Measurements from ENCODE around the gene LDLRAD4.

Gene LDLRAD4

GRCh38 chr18:13517369-13517768, 298.8 kb downstream of the LDLRAD4 start:
- Mint-ChIP-seq H3K4me3 (no peak overlapping the region), H3K36me3 (peaks cover 5% of the 10 kb centered on the region), H3K9me3 (peaks cover 6% of the 10 kb centered on the region), H3K4me1 (peaks cover 20% of the 10 kb centered on the region), H3K27ac (no peak overlapping the region)
- ATAC-seq = no peak
- DNase-seq (ENCODE audit: low spot score in 2 of 2) = no peak

DNA sequence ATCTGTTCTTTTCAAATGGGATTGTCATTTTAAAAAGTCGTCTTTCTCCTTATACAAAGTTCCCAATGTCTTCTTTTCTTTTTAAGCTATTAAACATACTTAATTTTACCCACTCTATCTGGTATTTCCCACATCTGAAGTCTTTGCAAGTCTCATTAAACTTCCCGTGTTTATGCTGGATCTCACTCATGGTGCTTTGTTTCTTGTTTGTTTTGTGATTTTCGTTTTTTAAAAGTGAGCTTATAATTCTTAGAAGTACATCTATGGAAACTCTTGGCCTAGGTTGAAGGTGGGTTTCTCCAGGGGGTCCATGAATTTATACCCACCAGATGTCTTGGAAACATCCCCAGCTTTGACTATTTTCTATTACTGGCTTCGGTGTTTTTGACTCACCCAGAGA, 299.8 kb downstream of the LDLRAD4 start:
- H3K4me1 Mint-ChIP-seq = peaks cover 10% of the 10 kb centered on the region
- ATAC-seq (no peak), DNase-seq (ENCODE audit: low spot score in 2 of 2) (no peak)
- H3K9me3 Mint-ChIP-seq = peaks cover 6% of the 10 kb centered on the region
- H3K4me3 Mint-ChIP-seq = no peak overlapping the region
- peaks cover 5% of the 10 kb centered on the region for H3K36me3 Mint-ChIP-seq
- no peak overlapping the region for H3K27ac Mint-ChIP-seq

GRCh38 chr18:13520306-13520705, 301.7 kb downstream of the LDLRAD4 start:
- Mint-ChIP-seq H3K36me3 (peaks cover 5% of the 10 kb centered on the region), H3K4me3 (no peak overlapping the region), H3K9me3 (peaks cover 6% of the 10 kb centered on the region), H3K4me1 (peaks cover 10% of the 10 kb centered on the region), H3K27ac (peak overlapping the region; percentile 43)
- DNase-seq (ENCODE audit: low spot score in 2 of 2) = no peak
- no peak for ATAC-seq

DNA sequence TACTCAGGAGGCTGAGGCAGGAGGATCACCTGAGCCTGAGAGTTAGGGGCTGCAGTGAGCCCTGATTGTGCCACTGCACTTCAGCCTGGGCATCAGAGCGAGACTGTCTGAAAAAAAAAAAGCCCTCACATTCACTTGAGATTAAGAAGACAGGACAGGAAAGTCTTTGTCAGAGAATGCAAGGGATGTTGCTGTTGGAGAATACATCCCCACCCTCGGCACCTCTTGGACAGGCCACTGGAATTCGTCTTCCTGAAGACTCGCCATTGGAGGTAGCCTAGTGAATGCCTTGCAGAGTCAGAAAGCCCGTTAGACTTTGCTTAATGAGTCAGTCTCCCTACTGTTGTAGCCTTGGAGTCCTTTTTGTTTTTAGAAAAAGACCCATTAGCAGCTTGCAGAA, 302.2 kb downstream of the LDLRAD4 start:
- Mint-ChIP-seq H3K4me1 (peaks cover 10% of the 10 kb centered on the region), H3K9me3 (peaks cover 6% of the 10 kb centered on the region), H3K4me3 (no peak overlapping the region), H3K36me3 (peaks cover 5% of the 10 kb centered on the region), H3K27ac (peak overlapping the region; percentile 43)
- ATAC-seq (no peak), DNase-seq (ENCODE audit: low spot score in 2 of 2) (no peak)

GRCh38 chr18:13521418-13521817, 302.9 kb downstream of the LDLRAD4 start:
- ATAC-seq = no peak
- DNase-seq (ENCODE audit: low spot score in 2 of 2) = no peak
- Mint-ChIP-seq H3K36me3 (peaks cover 5% of the 10 kb centered on the region), H3K9me3 (peaks cover 6% of the 10 kb centered on the region), H3K27ac (no peak overlapping the region), H3K4me1 (peaks cover 10% of the 10 kb centered on the region), H3K4me3 (no peak overlapping the region)

GRCh38 chr18:13522256-13522655, 303.7 kb downstream of the LDLRAD4 start:
- peaks cover 5% of the 10 kb centered on the region for H3K36me3 Mint-ChIP-seq
- ATAC-seq = no peak
- peaks cover 6% of the 10 kb centered on the region for H3K9me3 Mint-ChIP-seq

GRCh38 chr18:13522861-13523660, 304.5 kb downstream of the LDLRAD4 start:
- H3K4me1 Mint-ChIP-seq = peaks cover 5% of the 10 kb centered on the region
- no peak for DNase-seq (ENCODE audit: low spot score in 2 of 2)
- H3K36me3 Mint-ChIP-seq = peaks cover under 1% of the 10 kb centered on the region
- no peak for ATAC-seq
- peak overlapping the region; percentile 12 for H3K27ac Mint-ChIP-seq
- no peak overlapping the region for H3K4me3 Mint-ChIP-seq
- peaks cover 3% of the 10 kb centered on the region for H3K9me3 Mint-ChIP-seq

More at GRCh38 chr18:13522256-13522655, 303.7 kb downstream of the LDLRAD4 start:
- Mint-ChIP-seq H3K4me3 (no peak overlapping the region), H3K27ac (no peak overlapping the region), H3K4me1 (peaks cover 7% of the 10 kb centered on the region)
- DNase-seq (ENCODE audit: low spot score in 2 of 2) = no peak

DNA sequence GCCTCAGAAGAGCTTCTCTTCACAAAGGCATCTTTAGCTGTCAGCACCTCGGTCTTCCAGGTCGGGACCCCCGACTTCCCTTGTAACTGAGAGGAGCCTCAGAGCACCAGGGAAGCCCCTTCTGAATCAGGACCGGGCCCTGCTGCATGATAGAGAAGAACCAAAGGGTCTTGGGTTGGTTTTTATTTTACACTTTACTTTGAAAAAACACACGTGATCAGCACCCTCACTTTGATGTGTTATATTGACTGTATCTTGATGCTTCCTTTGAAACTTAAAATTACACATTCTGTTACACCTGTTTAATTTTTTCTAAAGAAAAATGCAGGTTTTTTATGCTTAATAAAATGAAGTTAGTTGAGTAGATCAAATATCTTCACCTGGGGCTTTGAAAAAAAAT, 305.5 kb downstream of the LDLRAD4 start:
- no peak overlapping the region for H3K4me3 Mint-ChIP-seq
- peak overlapping the region; percentile 12 for H3K27ac Mint-ChIP-seq
- H3K36me3 Mint-ChIP-seq = no peaks in the 10 kb centered on the region
- ATAC-seq = no peak
- peaks cover 5% of the 10 kb centered on the region for H3K4me1 Mint-ChIP-seq
- H3K9me3 Mint-ChIP-seq = no peaks in the 10 kb centered on the region
- DNase-seq (ENCODE audit: low spot score in 2 of 2) = no peak

DNA sequence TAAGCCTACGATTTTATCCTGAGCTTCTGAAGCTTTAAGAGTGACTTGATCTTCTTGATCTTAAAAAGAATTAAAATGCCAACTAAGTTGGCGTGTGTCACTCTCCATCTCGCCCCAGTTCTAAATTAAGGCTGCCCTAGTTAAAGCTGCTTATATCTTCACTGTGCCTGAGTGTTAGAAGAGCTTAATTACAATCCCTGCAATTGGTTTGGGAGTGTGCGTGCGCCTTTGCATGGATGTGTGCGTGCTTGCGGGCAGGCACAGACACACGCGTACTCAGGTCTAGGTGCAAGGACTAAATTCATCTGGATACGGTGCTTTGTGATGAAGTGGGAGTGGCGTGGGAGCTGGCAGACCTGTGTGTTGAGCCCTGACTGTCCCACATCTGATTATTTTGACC, 306.3 kb downstream of the LDLRAD4 start:
- no peak for ATAC-seq
- no peaks in the 10 kb centered on the region for H3K36me3 Mint-ChIP-seq
- H3K4me3 Mint-ChIP-seq = no peak overlapping the region
- peaks cover 5% of the 10 kb centered on the region for H3K4me1 Mint-ChIP-seq
- DNase-seq (ENCODE audit: low spot score in 2 of 2) = no peak
- no peaks in the 10 kb centered on the region for H3K9me3 Mint-ChIP-seq
- no peak overlapping the region for H3K27ac Mint-ChIP-seq

DNA sequence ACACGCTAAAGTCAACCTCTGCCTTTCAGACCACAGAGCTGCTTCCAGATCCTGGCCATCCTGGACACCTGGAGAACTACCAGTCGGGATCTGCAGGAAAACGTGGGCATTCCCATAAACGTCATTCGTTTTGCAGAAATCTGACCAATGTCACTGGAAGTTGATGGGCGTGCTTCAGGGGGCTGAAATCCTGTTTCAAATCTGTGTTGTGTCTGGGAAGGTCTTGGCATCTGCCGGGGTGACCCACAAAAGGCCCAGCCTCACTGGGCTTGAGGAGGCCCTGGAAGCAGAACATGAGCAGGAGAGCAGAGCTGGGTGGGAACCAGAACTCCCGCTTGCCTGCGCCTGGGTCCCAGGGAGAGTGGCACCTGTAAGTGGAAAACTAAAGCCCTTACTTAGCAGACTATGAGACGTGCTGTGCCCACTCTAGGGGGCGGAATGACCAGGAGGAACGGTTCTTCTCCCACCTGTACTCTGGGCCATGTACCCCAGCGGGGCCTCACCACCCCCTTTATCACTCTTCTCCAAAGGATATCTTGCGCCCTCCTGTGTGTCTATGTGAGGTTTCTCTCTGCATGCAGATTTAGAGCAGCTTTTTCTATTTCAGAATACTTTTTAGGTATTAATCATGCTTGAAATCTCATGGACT, 306.9 kb downstream of the LDLRAD4 start:
- H3K4me1 Mint-ChIP-seq = peaks cover under 1% of the 10 kb centered on the region
- no peak overlapping the region for H3K4me3 Mint-ChIP-seq
- no peaks in the 10 kb centered on the region for H3K36me3 Mint-ChIP-seq
- DNase-seq (ENCODE audit: low spot score in 2 of 2) (no peak), ATAC-seq (no peak)
- no peak overlapping the region for H3K27ac Mint-ChIP-seq
- H3K9me3 Mint-ChIP-seq = no peaks in the 10 kb centered on the region

- H3K9me3 Mint-ChIP-seq = no peaks in the 10 kb centered on the region
- H3K27ac Mint-ChIP-seq = no peak overlapping the region
- no peak overlapping the region for H3K4me3 Mint-ChIP-seq
- ATAC-seq (no peak), DNase-seq (ENCODE audit: low spot score in 2 of 2) (no peak)
- H3K36me3 Mint-ChIP-seq = no peaks in the 10 kb centered on the region
- no peaks in the 10 kb centered on the region for H3K4me1 Mint-ChIP-seq
Measured at GRCh38 chr18:13526519-13526918, 308.0 kb downstream of the LDLRAD4 start.

DNA sequence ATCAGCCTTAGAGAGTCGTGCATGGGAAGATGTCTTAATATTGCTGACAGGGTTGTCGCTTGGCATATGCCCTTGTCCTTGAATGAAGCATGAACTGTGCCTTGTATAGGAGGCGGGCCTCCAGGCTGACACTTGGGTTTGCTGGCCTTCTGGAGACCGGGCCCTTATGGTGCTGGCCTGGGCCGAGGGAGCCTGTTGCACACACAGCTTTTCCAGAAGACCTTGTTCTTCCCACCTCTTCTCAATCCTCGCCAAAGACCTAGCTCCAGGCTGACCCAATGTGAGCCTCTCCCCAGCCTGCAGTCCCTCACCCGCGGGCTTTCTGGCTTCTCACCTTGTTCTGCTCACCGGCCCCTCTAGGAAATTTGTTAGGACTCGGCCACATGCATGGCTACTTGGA, 308.7 kb downstream of the LDLRAD4 start:
- Mint-ChIP-seq H3K36me3 (no peaks in the 10 kb centered on the region), H3K27ac (no peak overlapping the region), H3K4me1 (no peaks in the 10 kb centered on the region), H3K4me3 (no peak overlapping the region), H3K9me3 (no peaks in the 10 kb centered on the region)
- no peak for ATAC-seq
- DNase-seq (ENCODE audit: low spot score in 2 of 2) = no peak

DNA sequence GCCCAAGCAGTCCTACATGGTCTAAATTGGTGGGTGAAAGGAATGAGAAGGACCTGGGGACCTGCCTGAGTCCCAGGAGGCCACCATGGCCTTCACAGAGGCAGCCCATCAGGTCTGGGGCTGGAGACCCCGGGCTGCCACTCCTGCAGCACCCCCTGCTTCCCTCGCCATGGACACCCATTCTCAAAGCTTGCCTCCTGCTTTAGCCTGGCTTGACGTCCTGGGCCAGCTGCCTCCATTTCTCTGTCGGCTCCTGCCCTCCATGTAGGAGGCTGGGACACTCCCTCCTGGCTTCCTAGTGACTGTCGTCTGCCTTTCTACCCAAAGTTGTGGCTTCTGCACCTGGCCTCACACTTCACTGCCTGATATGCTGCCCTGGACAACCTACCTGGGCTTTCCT, 309.2 kb downstream of the LDLRAD4 start:
- Mint-ChIP-seq H3K27ac (no peak overlapping the region), H3K4me1 (no peaks in the 10 kb centered on the region), H3K9me3 (no peaks in the 10 kb centered on the region), H3K36me3 (no peaks in the 10 kb centered on the region), H3K4me3 (no peak overlapping the region)
- DNase-seq (ENCODE audit: low spot score in 2 of 2) (no peak), ATAC-seq (no peak)

DNA sequence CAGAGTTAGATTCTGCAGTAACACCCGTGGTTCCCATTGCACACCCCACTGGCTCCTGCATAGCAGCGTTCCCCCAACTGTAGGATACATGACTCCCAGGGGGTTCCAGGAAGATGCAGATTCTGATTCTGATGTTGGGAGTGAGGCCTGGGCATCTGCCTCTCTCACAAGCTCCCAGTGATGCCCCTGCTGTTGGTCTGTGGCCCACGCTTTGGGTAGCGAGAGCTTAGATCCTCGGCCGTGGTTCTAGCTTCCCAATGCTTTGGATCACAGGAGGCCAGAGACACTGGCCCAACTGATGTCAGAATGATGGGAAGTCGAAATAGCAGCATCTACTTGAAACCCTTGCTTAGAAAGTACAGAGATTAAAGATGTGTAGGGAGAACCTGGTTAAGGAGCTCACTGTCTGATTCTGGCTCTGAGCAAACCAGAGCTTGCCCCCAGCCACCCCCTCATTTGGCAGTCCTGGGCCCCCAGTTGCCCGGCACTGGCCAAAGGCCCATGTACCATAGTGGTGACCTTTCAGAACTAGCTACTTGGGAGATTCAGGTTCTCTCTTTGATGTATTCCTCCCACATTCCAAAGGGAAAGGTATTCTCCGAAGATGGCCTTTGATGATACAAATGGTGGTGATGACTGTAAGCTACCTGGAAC, 310.3 kb downstream of the LDLRAD4 start:
- Mint-ChIP-seq H3K4me1 (peaks cover 3% of the 10 kb centered on the region), H3K36me3 (no peaks in the 10 kb centered on the region), H3K27ac (no peak overlapping the region), H3K4me3 (no peak overlapping the region), H3K9me3 (no peaks in the 10 kb centered on the region)
- no peak for ATAC-seq
- no peak for DNase-seq (ENCODE audit: low spot score in 2 of 2)

DNA sequence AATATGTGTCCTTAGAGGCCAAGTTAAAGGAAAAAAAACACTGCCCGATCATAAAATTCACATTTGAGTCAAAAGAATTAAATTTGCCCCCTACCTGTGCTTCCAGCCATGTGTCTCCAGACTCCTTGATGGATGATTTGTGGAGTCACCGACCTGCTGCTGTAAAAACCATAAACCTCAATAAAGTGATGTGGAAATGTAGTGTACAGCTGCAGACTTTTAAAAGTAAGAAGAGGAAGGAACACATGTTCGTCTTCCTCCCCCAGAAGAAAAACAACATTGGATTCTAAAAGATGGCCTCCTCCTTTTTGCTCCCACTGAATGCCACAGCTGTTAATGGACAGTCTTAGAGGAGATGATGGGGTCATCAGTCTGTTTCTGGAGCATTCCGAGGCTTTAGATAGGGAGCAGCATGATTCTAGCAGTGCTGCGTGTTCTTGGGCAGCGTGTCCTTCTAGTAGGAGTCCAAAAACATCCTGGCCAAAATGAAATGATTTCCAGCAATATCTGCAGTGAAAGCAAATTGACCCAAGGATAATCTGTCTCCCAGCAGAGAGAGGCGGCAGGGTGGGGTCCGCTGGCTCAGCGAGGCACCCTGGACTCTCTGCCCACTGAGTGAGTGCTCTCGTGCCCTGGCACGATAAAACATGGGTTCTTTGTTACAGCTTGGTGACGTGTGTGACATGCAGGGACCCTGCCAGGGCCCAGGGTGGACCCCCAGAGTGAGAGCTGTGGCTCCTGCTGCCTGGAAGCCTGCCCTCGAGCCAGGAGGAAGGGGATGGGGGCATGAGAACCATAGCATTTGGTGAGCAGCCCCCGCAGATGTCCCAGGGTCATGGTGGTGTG, 311.7 kb downstream of the LDLRAD4 start:
- DNase-seq (ENCODE audit: low spot score in 2 of 2) (no peak), ATAC-seq (no peak)
- H3K4me3 Mint-ChIP-seq = no peak overlapping the region
- H3K27ac Mint-ChIP-seq = no peak overlapping the region
- H3K4me1 Mint-ChIP-seq = peaks cover 7% of the 10 kb centered on the region
- H3K36me3 Mint-ChIP-seq = no peaks in the 10 kb centered on the region
- no peaks in the 10 kb centered on the region for H3K9me3 Mint-ChIP-seq
